Fibroblast of the conjunctiva (primary cell): ENCODE measurements around the gene TCF3.
"Not testable (repeated sequence)": the region's sequence is repeated elsewhere in the genome, so short reads cannot be mapped to it uniquely, and the experiment has no call there.

Experiments used
- DNase-seq: peaks from one replicate; pipeline ENCODE4 v3.0.0-alpha.2; 2010; ENCODE audit warnings: low read depth

The TCF3 gene

GRCh38 chr19:1650650-1651567 lies 1.5 kb downstream of the TCF3 start:
- no peak for DNase-seq

GRCh38 chr19:1649706-1650649 lies 2.4 kb downstream of the TCF3 start:
- no peak for DNase-seq

- no peak for DNase-seq
Observed at GRCh38 chr19:1648920-1649541, 3.4 kb downstream of the TCF3 start.

GRCh38 chr19:1648459-1648849 lies 4.0 kb downstream of the TCF3 start:
- no peak for DNase-seq

GRCh38 chr19:1647501-1648458 lies 4.6 kb downstream of the TCF3 start:
- DNase-seq = no peak

DNA sequence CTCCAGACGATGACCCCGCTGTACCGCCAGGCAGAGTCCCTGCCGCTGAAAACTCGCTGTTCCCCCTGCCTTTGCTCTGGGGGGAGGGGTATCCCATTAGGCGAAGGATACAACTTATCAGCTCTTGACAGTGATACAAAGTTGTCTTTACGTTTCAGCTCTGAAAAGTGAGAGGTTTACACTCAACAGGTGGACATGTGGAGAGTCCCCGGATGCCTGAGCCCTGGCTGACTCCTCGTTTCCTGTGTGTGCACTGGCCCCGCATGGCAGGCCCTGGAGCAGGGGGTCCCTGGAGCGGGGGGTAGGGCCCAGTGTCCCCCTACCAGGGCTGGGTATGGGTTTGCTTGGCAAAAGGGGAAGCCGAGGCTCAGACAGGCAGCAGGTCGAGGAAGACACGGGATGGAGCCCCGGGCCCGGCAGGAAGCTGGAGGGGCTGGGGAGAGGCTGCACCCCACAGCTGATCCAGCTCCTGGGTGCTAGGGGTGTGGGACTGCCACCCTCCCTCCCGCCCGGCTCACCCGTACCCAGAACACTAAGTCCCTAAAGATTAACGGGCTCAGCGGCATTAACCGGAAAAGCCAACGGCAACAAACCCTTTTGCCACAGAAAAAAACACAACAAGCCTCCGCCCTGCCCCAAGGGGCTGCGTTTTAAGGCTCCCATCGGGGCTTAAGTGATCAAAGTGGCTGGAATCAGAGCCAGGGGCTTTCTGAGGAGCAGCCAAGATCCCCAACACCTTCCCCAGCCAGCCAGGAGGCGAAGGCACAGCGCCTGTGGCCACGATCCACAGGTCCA lies 5.6 kb downstream of the TCF3 start:
- no peak for DNase-seq

GRCh38 chr19:1646149-1646548 lies 6.3 kb downstream of the TCF3 start:
- DNase-seq = no peak

DNA sequence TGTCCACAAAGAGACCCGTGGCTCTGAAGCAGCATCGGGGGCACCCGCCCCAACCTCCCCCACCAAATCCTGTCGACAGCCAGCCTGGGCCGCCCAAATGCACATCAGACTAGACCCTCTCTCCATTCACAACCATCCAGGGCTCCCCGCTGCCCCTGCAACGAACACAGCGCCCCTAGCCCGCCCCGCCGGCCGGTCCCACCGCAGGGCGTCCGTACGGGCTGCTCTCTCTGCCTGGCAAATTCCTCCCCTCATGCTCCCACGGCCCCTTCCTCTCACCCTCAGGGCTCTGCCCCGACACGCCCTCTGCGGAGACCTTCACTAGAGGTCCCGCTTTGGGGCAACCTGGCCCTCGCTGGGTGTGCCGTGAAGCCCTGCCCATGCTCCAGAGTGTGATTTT lies 7.1 kb downstream of the TCF3 start:
- DNase-seq = no peak

- no peak for DNase-seq
Observed at GRCh38 chr19:1644070-1644469, 8.3 kb downstream of the TCF3 start.

DNA sequence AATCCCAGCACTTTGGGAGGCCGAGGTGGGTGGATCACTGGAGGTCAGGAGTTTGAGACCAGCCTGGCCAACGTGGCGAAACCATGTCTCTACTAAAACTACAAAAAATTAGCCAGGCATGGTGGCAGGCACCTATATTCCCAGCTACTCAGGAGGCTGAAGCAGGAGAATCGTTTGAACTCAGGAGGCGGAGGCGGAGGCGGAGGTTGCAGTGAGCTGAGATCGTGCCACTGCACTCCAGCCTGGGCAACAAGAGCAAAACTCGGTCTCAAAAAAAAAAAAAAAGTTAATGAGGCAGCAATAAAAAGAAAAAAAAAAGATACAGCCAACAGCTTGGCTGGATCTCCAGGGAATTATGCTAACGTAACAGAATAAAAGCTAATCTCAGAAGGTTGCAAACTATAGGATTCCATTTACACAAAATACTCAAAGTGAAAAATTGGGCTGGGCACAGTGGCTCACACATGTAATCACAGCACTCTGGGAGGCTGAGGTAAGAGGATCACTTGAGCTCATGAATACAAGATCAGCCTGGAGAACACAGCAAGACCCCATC lies 11.4 kb downstream of the TCF3 start:
- not testable (repeated sequence) for DNase-seq

DNA sequence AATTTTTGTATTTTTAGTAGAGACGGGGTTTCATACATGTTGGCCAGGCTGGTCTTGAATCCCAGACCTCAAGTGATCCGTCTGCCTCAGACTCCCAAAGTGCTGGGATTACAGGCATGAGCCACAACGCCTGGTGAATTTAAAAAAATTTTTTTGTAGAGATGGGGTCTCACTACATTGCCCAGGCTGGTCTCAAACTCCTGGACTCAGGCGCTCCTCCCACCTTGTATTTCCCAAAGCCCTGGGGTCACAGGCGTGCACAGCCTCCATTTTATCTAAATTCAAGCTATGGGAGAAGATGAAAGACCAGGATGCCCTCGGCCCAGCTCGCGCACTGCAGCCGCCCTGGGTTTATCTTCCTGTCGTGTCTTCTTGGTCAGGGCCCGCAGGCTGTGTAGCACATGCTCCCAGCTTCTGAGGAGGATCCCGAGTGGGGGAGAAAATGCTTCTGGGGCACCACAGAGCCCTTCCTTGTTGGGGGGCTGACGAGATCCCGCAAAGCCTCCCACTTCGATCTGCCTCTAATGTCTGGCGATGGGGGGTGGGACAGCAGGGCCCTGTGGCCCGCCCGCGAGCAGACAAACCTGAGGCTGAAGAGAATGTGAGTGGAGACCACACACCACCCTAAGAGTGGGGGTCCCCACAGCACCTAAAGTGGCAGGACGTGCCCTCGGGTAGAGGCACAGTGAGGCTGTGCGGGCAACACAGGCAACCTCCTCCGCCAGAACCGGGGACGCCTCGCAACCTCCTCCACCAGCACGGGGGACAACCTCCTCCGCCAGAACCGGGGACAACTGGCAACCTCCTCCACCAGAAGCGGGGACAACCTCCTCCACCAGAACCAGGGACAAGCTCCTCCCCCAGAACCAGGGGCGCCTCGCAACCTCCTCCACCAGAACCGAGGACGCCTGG lies 15.8 kb downstream of the TCF3 start:
- no peak for DNase-seq

GRCh38 chr19:1634938-1635243 lies 17.5 kb downstream of the TCF3 start:
- DNase-seq = no peak

- no peak for DNase-seq
Observed at GRCh38 chr19:1634242-1634937, 18.0 kb downstream of the TCF3 start.

GRCh38 chr19:1633269-1633826 lies 19.1 kb downstream of the TCF3 start:
- no peak for DNase-seq

DNA sequence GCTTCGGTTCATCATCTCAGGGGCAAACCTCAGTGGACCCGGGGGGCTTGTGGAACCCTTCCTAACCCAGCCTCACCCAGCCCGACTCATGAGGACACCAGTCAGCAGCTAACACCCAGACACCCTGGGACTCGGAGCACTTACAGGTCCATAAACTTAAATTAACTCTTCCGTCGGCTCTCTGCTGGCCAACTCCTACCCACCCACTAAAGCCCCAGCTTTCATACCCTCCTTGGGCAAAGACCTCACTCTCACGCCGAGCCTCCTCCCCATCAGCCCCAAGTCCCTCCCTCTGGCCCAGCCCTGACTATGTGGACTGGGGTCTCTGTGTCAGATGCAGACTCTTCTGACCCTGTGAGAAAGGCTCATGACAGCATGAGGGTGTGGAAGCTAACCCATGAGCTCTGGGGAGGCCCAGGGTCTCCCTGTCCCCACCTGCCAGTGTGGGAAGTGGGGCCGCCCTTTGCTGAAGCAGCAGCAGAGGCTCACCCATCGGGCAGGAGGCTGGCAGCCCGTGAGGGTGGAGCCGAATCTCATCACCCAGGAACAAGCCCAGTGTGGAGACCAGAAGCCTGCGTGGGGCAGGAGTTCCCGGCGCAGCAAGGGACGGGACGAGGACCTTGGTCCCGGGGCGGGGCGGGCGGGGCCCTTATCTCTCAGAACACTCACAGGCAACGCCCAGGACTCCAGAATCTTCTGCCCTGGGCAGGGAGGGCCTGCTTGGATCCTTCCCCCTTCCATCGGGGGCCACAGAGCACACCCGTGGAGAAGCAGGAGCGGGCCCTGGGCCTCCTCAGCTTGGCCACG lies 19.8 kb downstream of the TCF3 start:
- no peak for DNase-seq

- DNase-seq = no peak
Observed at GRCh38 chr19:1631557-1632100, 20.8 kb downstream of the TCF3 start.

DNA sequence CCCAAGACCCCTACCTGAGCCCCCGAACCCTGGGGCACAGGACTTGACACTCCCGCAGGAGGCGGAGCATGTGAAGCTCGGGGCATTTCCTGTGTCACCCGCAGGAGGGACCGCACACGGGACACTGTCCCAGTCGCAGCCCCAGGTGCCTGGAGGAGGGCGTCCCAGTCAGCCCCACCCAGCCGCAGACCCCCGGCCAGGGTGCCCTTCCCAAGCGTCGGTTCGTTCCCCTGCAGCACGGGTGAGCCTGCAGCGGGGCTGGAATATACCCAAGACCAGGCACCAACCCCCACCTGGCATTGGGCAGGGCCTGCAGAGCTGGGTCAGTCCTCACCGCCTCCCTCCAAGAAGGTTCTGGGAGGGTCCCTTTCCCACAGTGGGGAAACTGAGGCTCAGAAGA lies 21.6 kb downstream of the TCF3 start:
- no peak for DNase-seq
